ENCODE data around the gene TMCC1.
"Not testable (repeated sequence)": the region's sequence is repeated elsewhere in the genome, so short reads cannot be mapped to it uniquely, and the experiment has no call there.

TMCC1 gene

GRCh38 chr3:129640985-129641384, 252.5 kb downstream of the TMCC1 start:
- DNase-seq, result not testable (repeated sequence)

DNA sequence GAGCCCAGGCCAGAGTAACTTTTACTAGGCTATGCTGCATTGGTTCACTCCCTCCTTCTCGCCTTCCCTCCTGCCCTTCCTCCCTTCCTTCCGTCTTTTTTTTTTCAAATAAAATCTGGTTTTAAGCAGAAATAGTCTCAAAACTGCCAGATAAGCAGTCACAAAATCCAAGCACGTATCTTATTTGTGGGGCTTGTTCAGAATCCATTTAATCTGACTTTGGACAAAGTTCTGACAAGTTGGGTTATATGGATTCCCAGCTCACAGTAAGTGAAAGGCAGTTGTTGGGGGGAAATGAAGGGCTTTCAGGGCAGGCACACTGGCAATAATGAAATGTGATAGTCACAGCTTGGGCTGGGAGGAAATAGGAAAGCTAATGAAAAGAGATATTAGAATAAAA, 255.0 kb downstream of the TMCC1 start:
- DNase-seq, result no peak

- no peak for DNase-seq
Measured at GRCh38 chr3:129636082-129636481, 257.4 kb downstream of the TMCC1 start.

DNA sequence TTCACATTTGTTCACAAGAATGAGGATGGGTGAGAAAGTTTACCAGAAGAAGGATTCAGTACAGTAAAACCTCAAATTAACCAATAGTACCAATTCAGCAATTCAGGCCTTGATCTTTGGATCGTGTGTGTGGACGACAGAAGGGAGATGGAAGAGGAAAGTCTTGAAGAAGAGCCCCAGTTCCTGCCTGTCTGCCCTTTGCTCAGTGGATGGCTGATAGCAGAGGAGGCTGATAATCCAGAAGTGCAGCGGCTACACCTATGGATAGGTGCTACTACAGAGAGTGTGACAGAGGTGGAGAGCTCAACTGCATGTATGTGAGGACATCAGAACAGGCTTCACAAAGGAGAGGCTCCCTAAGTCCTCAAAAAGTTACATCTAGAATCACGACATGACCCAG, 257.9 kb downstream of the TMCC1 start:
- DNase-seq, result no peak

GRCh38 chr3:129633751-129634481, 259.6 kb downstream of the TMCC1 start:
- no peak for DNase-seq

GRCh38 chr3:129632977-129633376, 260.5 kb downstream of the TMCC1 start:
- no peak for DNase-seq

- no peak for DNase-seq
Measured at GRCh38 chr3:129632556-129632955, 261.0 kb downstream of the TMCC1 start.

DNA sequence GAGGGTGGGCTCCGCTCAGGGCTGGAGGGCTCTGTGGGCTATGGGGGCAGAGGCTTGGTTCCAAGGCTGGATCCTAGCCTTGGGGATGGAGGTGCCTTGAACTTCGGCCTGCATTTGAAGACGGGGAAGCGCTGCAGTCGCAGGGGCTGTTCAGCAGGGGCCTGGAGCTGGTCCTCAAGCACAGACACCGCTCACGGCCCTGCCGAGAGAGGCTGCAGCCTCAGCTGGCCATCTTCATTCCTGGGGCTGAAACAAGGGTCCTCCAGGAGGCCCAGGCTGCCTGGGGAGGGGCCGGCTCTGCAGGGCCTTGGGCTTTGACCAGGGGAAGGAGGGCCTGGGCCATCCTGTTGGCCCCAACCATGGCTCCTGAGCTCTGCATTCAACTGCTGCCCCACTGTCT, 261.5 kb downstream of the TMCC1 start:
- DNase-seq, result no peak

GRCh38 chr3:129629011-129629410, 264.5 kb downstream of the TMCC1 start:
- DNase-seq, result no peak

DNA sequence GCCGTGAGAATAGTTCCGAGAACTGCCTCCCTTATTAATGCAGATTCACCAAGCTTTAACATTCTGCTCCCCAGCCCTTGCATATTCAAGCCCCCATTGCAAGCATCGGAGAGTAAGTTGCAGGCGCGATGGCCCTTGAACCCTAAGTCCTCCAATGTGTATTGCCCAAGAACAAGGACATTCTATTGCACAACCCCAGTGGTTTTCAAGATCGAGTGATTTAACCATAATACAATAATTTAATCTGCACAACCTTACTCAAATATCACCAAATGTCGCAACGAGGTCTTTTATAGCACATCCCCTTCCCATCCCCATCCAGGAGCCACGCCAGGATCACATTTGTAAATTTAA, 265.4 kb downstream of the TMCC1 start:
- DNase-seq, result no peak

DNA sequence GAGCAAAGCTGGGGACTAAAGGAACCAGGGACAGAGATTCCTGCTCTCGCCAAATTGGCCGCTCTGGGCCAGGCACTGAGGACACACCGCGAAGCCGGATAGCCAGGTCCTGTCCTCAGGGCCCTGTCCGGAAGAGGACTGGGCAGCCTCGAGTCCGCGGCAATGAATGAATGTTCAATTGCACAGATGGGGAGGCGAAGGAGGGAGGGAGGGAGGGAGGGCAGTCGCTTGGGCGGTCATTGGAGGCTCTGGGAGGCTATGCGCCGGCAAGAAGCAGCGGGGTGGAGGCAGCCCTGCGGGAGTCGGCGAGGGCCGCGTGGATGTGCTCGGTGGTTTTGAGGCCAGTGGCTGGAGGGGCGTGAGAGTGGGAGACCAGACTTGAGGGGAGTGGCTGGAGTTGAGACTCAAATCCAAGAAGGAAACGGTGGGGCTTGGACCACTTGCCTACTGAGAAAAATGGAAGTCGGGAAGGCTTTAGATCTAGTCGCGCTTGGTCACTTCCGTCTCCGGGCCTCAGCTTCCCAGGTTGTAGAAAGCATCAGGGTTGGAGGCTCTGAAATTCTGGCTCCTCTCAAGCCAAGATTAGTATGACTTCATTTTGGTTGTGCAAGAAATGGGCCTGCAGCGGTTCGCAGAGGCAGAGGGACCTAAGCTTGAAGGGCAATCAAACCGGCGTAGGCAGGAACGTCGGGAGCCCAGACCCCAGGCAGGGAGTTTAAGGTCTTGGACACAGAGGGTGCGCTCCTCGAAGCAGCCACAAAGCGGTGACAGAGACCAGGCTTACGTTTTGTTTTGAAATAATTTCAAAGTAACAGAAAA, 266.0 kb downstream of the TMCC1 start:
- no peak for DNase-seq

- DNase-seq, result no peak
Measured at GRCh38 chr3:129626744-129627349, 266.7 kb downstream of the TMCC1 start.

GRCh38 chr3:129625072-129625874, 268.2 kb downstream of the TMCC1 start:
- no peak for DNase-seq

DNA sequence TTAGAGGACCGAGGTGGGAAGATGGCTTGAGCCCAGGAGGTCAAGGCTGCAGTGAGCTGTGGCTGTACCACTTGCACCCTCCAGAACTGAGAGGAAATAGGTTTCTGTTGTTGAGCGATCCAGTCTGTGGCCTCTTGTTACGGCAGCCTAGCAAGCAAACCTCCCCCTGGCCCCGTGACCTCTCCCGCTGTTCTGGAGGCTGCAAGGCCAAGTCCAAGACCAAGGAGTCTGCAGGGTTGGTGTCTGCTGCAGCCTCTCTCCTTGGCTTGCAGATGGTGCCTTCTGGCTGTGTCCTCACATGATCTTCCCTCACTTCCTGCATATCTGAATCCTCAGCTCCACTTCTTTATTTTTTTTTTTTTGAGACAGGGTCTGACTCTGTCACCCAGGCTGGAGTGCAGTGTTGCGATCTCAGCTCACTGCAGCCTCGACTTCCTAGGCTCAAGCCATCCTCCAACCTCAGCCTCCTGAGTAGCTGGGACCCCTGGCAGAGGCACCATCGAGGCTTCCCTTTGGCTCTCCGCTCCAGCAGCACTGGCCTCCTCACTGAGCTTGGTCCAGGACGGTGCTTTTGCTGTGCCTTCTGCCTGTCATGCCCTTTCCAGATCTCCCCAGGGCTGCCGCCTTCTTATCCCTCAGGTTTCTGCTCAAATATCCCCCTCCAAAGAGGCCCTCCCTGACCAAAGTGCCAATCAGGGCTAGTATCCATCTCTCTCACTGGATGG, 269.0 kb downstream of the TMCC1 start:
- DNase-seq, result no peak

DNA sequence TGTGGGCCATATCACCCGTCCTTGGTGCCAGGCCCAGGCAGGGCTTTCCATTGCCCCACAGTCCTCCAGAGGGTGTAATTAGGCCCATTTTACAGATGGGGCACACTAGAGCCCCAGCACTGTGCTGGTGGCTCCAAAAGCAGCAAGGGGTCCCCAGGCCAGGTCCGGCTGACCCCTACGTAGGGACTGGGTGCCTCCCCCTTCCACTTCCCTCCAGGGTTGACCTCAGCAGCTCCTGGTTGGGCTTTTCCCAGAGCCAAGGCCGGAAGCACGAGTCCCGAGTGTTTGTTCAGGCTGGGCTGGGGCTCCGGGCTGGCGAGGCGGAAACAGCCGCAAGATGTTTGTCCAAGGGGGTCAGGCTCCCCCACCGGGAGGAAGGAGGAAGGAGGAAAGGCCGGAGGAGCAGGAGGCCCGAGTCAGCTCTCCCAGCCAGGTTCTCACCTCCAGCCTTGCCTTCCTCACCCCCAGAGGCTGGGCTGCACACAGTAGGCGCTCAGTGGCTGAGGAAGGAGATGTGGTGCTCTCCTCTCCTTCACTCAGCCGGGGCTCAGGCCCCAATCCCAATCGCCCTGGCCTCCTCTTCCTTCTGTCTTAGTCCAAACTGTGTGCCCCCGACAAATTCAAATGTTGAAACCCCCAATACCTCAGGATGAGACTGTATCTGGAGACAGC, 269.9 kb downstream of the TMCC1 start:
- DNase-seq, result no peak

DNA sequence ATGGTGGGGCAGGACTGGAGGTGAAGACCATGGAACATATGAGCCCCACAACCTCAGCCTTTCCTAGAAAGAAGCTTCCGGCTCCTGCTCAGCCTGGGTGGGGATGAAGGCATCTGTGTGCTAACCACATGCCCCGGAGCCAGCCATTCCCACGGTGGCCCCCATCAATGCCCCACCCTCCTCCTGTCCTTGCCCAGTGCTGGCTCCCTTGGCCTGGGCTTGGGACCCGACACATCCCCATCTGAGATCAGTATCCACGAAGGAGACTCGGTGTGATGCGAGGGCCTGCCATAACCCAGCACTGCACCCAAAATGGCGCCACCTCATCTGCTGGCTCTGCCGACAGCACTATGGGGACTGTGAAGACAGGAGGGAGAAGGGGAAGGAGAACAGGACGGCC, 270.6 kb downstream of the TMCC1 start:
- no peak for DNase-seq

GRCh38 chr3:129622226-129622874, 271.2 kb downstream of the TMCC1 start:
- no peak for DNase-seq

DNA sequence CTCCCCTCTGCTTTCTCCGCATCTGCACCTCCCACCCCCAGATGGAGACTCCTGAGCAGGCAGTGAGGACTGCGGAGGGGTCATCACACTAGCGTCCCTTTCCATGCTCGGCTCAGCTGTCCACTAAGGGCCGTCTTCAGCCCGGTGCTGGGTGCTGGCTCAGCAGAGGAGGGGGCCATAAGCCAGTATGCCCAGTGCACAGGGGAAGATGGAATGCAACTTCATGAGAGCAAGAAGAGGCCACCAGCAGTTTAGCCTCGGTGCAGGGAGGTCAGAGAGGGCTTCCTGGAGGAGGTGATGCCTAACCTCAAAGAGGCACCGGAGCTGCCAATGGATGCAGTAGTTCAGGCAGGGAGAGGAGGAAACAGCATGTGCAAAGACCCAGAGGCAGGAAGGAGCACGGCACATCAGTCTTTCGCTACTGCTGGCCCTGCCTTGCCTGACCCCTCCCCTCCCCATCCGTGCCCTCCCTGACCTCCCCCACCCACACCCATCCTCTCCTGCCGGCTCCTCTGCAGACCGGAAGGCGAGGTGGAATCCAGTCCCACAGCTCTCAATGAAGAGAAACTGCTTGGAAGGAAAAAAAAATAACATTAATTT, 271.8 kb downstream of the TMCC1 start:
- DNase-seq, result no peak

DNA sequence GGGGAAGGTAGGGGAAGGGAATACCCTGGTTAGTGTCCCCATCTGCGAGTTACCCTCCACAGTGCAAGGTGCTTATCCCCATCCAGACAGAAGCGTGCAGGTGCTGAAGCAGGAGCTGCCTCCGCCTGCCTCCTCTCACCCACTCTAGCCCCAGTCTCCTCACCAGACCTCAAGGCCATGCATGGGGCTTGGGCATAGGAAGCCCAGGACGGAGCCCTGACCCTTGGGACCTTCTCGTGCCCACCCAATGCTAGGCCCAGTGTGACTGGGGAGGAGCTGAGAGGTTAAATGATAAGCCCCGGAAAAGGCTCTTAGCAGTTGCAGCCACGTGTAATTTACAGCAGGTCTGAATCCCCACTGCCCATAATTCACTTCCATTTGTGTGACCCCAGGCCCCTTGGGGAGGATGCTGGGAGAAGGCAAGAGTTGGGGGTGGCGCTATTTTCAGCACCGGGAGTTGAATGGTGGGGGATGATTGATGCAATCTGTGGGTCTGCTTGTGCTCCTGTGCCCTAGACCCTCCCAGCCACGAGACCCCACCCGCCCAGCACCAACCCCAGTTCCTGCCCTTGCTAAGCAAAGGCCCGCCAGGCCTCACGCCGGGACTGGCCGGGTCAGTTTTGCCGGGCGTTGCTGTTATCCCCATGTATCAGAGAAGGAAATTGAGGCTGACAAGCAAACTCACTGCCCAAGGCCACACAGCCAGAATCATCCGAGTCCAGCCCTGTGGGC, 272.5 kb downstream of the TMCC1 start:
- no peak for DNase-seq

DNA sequence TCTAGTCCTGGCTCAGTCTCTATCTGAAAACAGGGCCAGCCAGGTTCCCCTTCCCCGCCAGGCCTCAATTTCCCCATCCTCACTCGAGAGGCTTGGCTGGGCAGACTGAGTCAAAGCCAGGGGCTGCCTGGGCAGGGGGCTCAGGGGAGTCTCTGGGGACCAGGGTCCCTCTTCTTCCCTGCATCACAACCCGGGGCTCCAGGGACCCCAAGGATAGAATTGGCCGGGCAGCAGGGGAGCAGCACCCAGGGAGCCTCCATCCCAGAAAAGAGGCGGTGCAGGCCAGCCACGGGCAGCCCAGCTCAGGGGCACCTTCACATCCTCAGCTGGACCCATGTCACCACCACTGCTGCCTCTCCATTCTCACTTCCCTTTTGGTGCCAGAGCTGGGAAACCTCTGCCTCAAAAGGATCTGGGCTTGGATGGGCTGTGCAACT, 273.8 kb downstream of the TMCC1 start:
- no peak for DNase-seq
